ENCODE results near the gene PDXDC1. TPM values are rescaled to one million over a fixed set of nuclear protein-coding genes. Genes with fewer than 3 reads are reported as not detected.
"Not testable (repeated sequence)": the region's sequence is repeated elsewhere in the genome, so short reads cannot be mapped to it uniquely, and the experiment has no call there.

Gene PDXDC1
- polyA plus RNA-seq, 1 experiment: 68.6 TPM

DNA sequence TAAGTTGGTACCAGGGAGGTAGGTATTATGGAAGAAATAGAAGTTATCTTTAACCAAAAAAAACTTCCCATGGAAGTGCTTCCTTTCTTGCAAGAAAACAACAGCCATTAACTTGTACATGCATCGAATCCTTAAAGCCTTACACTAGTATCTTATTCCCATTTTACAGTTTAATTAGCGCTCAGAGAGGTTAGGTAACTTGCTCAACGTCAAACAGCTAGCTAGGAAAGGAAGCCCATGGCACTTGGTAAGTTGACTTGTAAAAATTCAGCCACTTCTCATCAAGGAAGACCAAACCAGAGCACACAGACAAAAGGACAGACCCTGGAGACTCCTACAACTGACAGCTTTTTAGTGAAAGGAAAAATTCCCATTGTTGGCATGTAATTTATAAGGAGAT lies 84.5 kb downstream of the PDXDC1 start:
- H3K27me3 ChIP-seq (ENCODE audit: control insufficient read depth, insufficient read depth, low read length): no peaks in the 10 kb centered on the region
- POLR2A ChIA-PET: no interaction called here
- TF ChIP-seq, protein P1, sequence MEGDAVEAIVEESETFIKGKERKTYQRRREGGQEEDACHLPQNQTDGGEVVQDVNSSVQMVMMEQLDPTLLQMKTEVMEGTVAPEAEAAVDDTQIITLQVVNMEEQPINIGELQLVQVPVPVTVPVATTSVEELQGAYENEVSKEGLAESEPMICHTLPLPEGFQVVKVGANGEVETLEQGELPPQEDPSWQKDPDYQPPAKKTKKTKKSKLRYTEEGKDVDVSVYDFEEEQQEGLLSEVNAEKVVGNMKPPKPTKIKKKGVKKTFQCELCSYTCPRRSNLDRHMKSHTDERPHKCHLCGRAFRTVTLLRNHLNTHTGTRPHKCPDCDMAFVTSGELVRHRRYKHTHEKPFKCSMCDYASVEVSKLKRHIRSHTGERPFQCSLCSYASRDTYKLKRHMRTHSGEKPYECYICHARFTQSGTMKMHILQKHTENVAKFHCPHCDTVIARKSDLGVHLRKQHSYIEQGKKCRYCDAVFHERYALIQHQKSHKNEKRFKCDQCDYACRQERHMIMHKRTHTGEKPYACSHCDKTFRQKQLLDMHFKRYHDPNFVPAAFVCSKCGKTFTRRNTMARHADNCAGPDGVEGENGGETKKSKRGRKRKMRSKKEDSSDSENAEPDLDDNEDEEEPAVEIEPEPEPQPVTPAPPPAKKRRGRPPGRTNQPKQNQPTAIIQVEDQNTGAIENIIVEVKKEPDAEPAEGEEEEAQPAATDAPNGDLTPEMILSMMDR (IDR thresholded peaks at IDR 0.05; ENCODE audit: insufficient read depth, low read depth, low read length): no peak
- CTCF ChIA-PET: no interaction called here
- peaks cover 11% of the 10 kb centered on the region for H3K36me3 ChIP-seq (ENCODE audit: control insufficient read depth, insufficient read depth, low read length)
- DNase-seq (ENCODE audit: low read depth): no peak
- H3K4me3 ChIP-seq (ENCODE audit: low read depth, low read length): no peak overlapping the region

DNA sequence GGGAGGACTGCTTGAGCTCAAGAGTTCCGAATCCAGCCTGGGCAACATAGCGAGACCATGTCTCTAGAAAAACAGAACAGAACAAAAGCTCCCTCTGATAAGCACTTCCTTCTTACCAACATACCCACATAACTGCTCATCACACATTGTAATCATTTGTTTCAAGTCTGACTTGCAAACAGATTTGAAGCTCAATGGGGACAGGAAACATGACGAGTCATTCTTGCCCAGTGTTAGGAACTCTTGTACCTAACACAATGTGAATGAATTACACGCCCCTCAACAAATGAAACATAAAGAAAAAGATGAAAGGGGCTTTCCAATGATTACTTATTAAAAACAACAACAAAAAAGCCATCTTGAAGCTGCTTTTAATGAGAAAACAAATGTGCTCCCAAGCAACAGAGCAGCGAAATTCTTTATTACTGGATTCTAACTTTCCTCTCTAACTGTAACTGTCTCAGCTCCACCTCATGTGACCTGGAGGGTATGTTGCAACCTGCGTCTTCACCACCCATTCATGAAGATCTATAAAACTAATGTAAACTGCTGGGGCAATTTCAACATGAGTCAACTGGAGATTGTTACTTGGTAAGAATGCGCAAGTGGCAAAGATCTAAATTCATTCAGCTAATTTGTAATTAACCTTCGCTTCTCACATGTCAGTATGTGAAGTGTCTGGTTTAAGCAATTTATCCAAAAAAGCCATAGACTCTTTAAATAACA lies 87.4 kb downstream of the PDXDC1 start:
- DNase-seq (ENCODE audit: low read depth); H3K27me3 ChIP-seq (ENCODE audit: control insufficient read depth, insufficient read depth, low read length); H3K4me3 ChIP-seq (ENCODE audit: low read depth, low read length); POLR2A ChIA-PET: not testable (repeated sequence)
- peaks cover 12% of the 10 kb centered on the region for H3K36me3 ChIP-seq (ENCODE audit: control insufficient read depth, insufficient read depth, low read length)
- CTCF ChIA-PET: interaction anchor here (1.4 kb wide), 1 partner anchor 12 kb away, joined by 3 read pairs; no protein-coding TSS in a partner anchor

DNA sequence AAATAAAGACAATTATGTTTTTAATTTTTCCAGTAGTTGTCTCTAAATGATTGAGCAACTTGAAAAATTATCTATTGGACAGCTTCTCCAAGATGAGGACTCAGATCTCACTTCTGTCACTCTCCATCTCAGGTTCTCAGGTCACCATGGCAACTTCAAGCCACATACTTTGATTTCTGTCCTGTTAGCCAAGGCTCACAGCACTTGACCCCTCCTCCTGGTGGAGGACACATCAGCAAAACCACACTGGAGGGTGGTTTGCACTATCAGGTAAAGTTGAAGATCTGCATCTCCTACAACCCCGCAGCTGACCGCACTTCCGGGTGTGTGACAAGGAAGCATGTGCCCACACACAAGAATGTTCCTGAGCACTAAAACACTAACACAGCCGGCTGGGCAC lies 91.1 kb downstream of the PDXDC1 start:
- H3K27me3 ChIP-seq (ENCODE audit: control insufficient read depth, insufficient read depth, low read length); H3K4me3 ChIP-seq (ENCODE audit: low read depth, low read length); CTCF ChIA-PET; DNase-seq (ENCODE audit: low read depth); POLR2A ChIA-PET: not testable (repeated sequence)
- peaks cover 10% of the 10 kb centered on the region for H3K36me3 ChIP-seq (ENCODE audit: control insufficient read depth, insufficient read depth, low read length)

DNA sequence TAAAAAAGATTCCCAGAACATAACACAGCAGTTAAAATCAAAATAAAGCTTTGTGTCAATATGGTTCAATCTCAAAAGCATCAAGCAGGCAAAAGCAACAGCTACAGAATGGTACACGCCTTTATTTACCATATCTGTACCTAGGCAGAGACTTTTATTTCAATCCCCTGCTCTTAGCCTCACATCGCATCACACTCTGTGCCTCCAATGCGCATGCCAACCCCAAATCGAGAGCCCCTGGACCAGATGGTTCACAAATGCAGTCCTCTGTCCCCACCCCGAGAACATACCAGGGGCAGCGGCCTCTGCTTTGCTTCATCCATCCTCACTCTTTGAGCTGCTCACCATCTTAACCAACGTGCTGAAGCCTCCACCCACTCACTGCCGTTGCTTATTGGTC lies 91.9 kb downstream of the PDXDC1 start:
- CTCF ChIA-PET; H3K4me3 ChIP-seq (ENCODE audit: low read depth, low read length); DNase-seq (ENCODE audit: low read depth); H3K36me3 ChIP-seq (ENCODE audit: control insufficient read depth, insufficient read depth, low read length); H3K27me3 ChIP-seq (ENCODE audit: control insufficient read depth, insufficient read depth, low read length); POLR2A ChIA-PET: not testable (repeated sequence)

DNA sequence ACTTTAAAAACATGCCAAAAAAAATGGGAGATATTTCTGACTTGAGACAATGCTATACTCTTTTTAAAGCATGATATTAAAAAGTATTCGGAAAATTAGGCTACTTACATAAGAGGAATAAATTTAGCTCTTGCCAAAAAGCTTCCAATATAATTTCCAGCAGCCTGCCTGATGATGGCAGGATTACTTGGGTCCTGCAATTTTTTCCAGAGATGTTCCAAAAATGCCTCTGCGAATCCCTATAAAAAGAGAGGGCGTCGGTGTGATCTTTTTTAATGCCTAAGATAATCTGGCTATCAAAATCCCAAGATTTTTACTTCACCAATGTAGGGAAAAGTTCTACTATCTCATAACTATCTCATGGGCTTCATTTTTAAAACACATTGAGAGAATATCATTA lies 96.2 kb downstream of the PDXDC1 start:
- POLR2A ChIA-PET; H3K4me3 ChIP-seq (ENCODE audit: low read depth, low read length); DNase-seq (ENCODE audit: low read depth); H3K27me3 ChIP-seq (ENCODE audit: control insufficient read depth, insufficient read depth, low read length): not testable (repeated sequence)
- peaks cover 11% of the 10 kb centered on the region for H3K36me3 ChIP-seq (ENCODE audit: control insufficient read depth, insufficient read depth, low read length)
- CTCF ChIA-PET: interaction anchor here (1.7 kb wide), 1 partner anchor 14 kb away, joined by 4 read pairs; no protein-coding TSS in a partner anchor

DNA sequence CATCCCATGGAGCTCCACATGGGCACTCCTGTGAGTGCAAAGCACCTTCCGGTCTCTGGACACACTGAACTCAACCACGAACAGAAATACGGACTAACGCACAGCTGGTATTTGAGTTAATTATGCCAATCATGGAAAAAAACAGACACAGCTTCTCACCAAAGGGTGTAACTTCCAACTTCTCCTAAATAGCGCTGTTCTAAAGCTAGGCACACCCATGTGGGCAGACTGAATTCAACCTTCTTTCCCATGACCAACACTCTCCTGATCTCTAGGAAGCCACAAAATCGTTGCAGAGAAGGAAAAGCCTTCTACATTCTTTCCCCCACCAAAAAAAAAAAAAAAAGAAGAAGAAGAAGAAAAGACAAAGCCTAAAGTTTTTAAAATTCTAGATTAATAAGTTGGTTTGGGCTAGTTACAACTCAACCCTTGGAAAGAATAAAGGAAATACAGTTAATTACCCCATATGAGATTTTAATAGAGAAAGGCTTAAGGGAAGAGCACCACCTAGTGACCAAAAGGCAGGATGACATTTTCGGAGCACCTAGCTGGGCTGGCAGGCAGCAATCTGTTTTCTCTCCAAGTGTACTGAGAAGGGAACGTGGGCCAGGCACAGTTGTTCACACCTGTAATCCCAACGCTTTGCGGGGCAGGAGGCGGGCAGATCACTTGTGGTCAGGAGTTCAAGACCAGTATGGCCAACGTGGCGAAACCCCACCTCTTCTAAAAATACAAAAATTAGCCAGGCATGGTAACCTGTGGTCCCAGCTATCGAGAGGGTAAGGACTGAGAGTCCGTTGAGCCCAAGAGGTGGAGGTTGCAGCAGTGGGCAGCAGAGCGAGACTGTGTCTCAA lies 97.3 kb downstream of the PDXDC1 start:
- POLR2A ChIA-PET; H3K27me3 ChIP-seq (ENCODE audit: control insufficient read depth, insufficient read depth, low read length); H3K4me3 ChIP-seq (ENCODE audit: low read depth, low read length); DNase-seq (ENCODE audit: low read depth): not testable (repeated sequence)
- peaks cover 11% of the 10 kb centered on the region for H3K36me3 ChIP-seq (ENCODE audit: control insufficient read depth, insufficient read depth, low read length)
- TF ChIP-seq, protein P1 (IDR thresholded peaks at IDR 0.05; ENCODE audit: insufficient read depth, low read depth, low read length): peak; percentile 31
- CTCF ChIA-PET: interaction anchor here (1.7 kb wide), 1 partner anchor 15 kb away, joined by 4 read pairs; no protein-coding TSS in a partner anchor

DNA sequence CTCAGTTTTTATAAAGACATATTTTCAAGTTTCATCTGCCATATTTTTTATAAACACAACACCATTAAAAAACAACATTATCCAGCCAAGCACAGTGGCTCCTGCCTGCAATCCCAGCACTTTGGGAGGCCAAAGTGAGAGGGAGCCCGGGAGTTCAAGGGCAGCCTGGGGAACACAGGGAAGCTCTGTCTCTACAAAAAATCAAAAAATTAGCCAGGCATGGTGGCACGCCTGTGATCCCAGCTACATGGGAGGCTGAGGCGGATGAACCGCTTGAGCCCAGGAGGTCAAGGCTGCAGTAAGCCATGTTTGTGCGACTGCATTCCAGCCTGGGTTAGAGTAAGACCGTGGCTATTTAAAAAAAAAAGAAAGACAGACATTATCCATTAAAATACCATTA lies 98.3 kb downstream of the PDXDC1 start:
- TF ChIP-seq, protein P1 (IDR thresholded peaks at IDR 0.05; ENCODE audit: insufficient read depth, low read depth, low read length): no peak
- Histone ChIP-seq H3K27me3 (ENCODE audit: control insufficient read depth, insufficient read depth, low read length) (no peaks in the 10 kb centered on the region), H3K4me3 (ENCODE audit: low read depth, low read length) (no peak overlapping the region), H3K36me3 (ENCODE audit: control insufficient read depth, insufficient read depth, low read length) (peaks cover 11% of the 10 kb centered on the region)
- CTCF ChIA-PET: no interaction called here
- POLR2A ChIA-PET: no interaction called here
- DNase-seq (ENCODE audit: low read depth): no peak

DNA sequence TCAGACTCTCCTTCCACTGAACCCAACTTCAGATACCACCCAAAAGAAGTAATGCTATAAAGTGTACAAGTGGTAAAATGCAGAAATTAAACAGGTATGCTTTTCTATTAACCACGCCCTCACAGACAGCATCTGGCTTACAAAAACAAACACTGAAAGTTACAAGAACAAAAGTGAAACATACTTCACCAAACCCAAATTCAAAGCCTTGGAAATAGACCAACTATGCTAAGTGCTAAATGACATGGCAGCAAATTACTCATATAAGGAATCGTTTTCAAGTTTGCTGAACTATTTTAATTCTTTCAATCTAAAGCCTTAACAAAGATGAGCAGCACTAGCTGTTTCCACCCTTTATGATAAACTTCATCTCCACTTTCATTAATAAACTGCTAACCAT lies 101.3 kb downstream of the PDXDC1 start:
- H3K4me3 ChIP-seq (ENCODE audit: low read depth, low read length); H3K36me3 ChIP-seq (ENCODE audit: control insufficient read depth, insufficient read depth, low read length); DNase-seq (ENCODE audit: low read depth); H3K27me3 ChIP-seq (ENCODE audit: control insufficient read depth, insufficient read depth, low read length); POLR2A ChIA-PET: not testable (repeated sequence)
- CTCF ChIA-PET: interaction anchor here (1.0 kb wide), 1 partner anchor 19 kb away, joined by 3 read pairs; no protein-coding TSS in a partner anchor

DNA sequence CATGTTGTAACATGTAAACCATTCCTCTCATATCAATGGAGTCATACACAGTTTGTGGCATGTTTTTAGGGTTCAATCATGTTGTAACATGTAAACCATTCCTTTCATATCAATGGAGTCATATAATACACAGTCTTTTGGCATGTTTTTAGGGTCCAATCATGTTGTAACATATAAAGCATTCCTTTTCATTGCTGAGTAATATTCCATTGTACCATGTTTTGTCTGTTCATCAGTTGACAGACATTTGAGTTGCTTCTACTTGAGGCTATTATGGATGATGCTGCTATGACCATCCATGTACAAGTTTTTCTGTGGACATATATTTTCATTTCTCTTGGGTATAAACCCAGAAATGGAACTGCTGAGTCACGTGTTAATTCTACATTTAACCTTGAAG lies 106.1 kb downstream of the PDXDC1 start:
- DNase-seq (ENCODE audit: low read depth); H3K27me3 ChIP-seq (ENCODE audit: control insufficient read depth, insufficient read depth, low read length); H3K4me3 ChIP-seq (ENCODE audit: low read depth, low read length); H3K36me3 ChIP-seq (ENCODE audit: control insufficient read depth, insufficient read depth, low read length); CTCF ChIA-PET; POLR2A ChIA-PET: not testable (repeated sequence)

DNA sequence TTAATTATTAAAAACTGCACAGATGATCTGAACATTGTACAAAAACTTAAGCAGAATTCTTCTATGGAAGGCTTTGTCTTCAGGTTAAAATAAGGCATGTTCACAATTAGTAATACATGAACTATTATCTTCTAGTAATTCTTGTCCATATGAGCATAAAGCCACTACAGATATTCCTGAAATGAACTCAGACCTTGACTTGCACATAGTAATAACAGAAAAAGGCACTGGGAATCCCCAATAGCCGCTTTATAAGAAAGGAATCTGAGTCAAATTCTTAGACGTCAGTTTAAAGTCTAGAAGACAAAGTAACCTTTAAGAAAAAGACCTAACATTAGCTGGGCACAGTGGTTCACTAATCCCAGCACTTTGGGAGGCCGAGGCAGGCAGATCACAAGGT lies 108.0 kb downstream of the PDXDC1 start:
- H3K36me3 ChIP-seq (ENCODE audit: control insufficient read depth, insufficient read depth, low read length); CTCF ChIA-PET; H3K27me3 ChIP-seq (ENCODE audit: control insufficient read depth, insufficient read depth, low read length); POLR2A ChIA-PET; DNase-seq (ENCODE audit: low read depth); H3K4me3 ChIP-seq (ENCODE audit: low read depth, low read length): not testable (repeated sequence)

Measured in BJ (cell line).